ENCODE data around the gene TMEM43.

TMEM43 gene

GRCh38 chr3:14130707-14131106 lies 5.9 kb downstream of the TMEM43 start:
- Histone ChIP-seq H2AFZ (ENCODE audit: low read depth, low read length) (no peak overlapping the region), H2BK120ac (ENCODE audit: low read depth, low read length) (no peak overlapping the region), H2BK15ac (ENCODE audit: low read depth, poor library complexity, severe bottlenecking) (no peak overlapping the region), H4K8ac (ENCODE audit: low read length) (no peak overlapping the region), H3K23ac (ENCODE audit: low read length in 2 of 2) (no peak overlapping the region), H3K4ac (ENCODE audit: low read depth in 1 of 2, low read length in 2 of 2) (no peak overlapping the region), H3K14ac (ENCODE audit: low read length in 2 of 2) (no peak overlapping the region), H3K18ac (ENCODE audit: low read depth in 1 of 2, low read length in 2 of 2) (no peak overlapping the region), H3K9me3 (ENCODE audit: control insufficient read depth, low read length) (no peaks in the 10 kb centered on the region), H4K91ac (ENCODE audit: low read length) (no peak overlapping the region), H3K9ac (ENCODE audit: low read length) (no peak overlapping the region), H3K4me2 (ENCODE audit: low read length, poor library complexity, severe bottlenecking) (no peak overlapping the region), H3K4me1 (ENCODE audit: control insufficient read depth, insufficient read depth, low read depth, low read length) (peaks cover 15% of the 10 kb centered on the region), H2BK12ac (ENCODE audit: low read length in 2 of 2) (no peak overlapping the region), H2AK5ac (ENCODE audit: low read length, severe bottlenecking) (no peak overlapping the region), H3K36me3 (ENCODE audit: control insufficient read depth in 1 of 2, insufficient read depth in 2 of 2, low read depth in 1 of 2, low read length in 2 of 2) (peaks cover 78 to 89% of the 10 kb centered on the region in 2 experiments), H3K27ac (ENCODE audit: low read length, poor library complexity, severe bottlenecking) (no peak overlapping the region), H3K4me3 (ENCODE audit: insufficient read depth in 1 of 2, low read depth in 1 of 2, low read length in 2 of 2) (no peak overlapping the region), H3K79me1 (replicated peaks; ENCODE audit: low read length, poor library complexity, severe bottlenecking) (peaks cover 59% of the 10 kb centered on the region), H3K27me3 (ENCODE audit: control insufficient read depth in 1 of 2, insufficient read depth in 1 of 2, low read length in 2 of 2) (no peaks in the 10 kb centered on the region), H2BK5ac (ENCODE audit: low read depth, low read length, poor library complexity, severe bottlenecking) (no peak overlapping the region)
- DNase-seq = no peak
- 96% methylated on average over 12 of the region's 12 CpGs for WGBS

GRCh38 chr3:14131134-14131533 lies 6.3 kb downstream of the TMEM43 start:
- Histone ChIP-seq H4K8ac (ENCODE audit: low read length) (no peak overlapping the region), H2AK5ac (ENCODE audit: low read length, severe bottlenecking) (no peak overlapping the region), H3K27me3 (ENCODE audit: control insufficient read depth in 1 of 2, insufficient read depth in 1 of 2, low read length in 2 of 2) (no peaks in the 10 kb centered on the region), H3K9me3 (ENCODE audit: control insufficient read depth, low read length) (no peaks in the 10 kb centered on the region), H3K14ac (ENCODE audit: low read length in 2 of 2) (no peak overlapping the region), H3K79me1 (replicated peaks; ENCODE audit: low read length, poor library complexity, severe bottlenecking) (peaks cover 59% of the 10 kb centered on the region), H3K27ac (ENCODE audit: low read length, poor library complexity, severe bottlenecking) (no peak overlapping the region), H2AFZ (ENCODE audit: low read depth, low read length) (no peak overlapping the region), H2BK12ac (ENCODE audit: low read length in 2 of 2) (no peak overlapping the region), H2BK15ac (ENCODE audit: low read depth, poor library complexity, severe bottlenecking) (no peak overlapping the region), H3K36me3 (ENCODE audit: control insufficient read depth in 1 of 2, insufficient read depth in 2 of 2, low read depth in 1 of 2, low read length in 2 of 2) (peaks cover 80 to 93% of the 10 kb centered on the region in 2 experiments), H3K18ac (ENCODE audit: low read depth in 1 of 2, low read length in 2 of 2) (no peak overlapping the region), H4K91ac (ENCODE audit: low read length) (no peak overlapping the region), H2BK5ac (ENCODE audit: low read depth, low read length, poor library complexity, severe bottlenecking) (no peak overlapping the region), H3K9ac (ENCODE audit: low read length) (no peak overlapping the region), H3K4ac (ENCODE audit: low read depth in 1 of 2, low read length in 2 of 2) (no peak overlapping the region), H3K4me2 (ENCODE audit: low read length, poor library complexity, severe bottlenecking) (no peak overlapping the region), H3K4me1 (ENCODE audit: control insufficient read depth, insufficient read depth, low read depth, low read length) (peaks cover 11% of the 10 kb centered on the region), H3K23ac (ENCODE audit: low read length in 2 of 2) (no peak overlapping the region), H2BK120ac (ENCODE audit: low read depth, low read length) (no peak overlapping the region), H3K4me3 (ENCODE audit: insufficient read depth in 1 of 2, low read depth in 1 of 2, low read length in 2 of 2) (no peak overlapping the region)
- DNase-seq = no peak
- 98% methylated on average over 5 of the region's 5 CpGs for WGBS

GRCh38 chr3:14132120-14132519 lies 7.3 kb downstream of the TMEM43 start:
- Histone ChIP-seq H3K4ac (ENCODE audit: low read depth in 1 of 2, low read length in 2 of 2) (no peak overlapping the region), H2AK5ac (ENCODE audit: low read length, severe bottlenecking) (no peak overlapping the region), H3K79me1 (replicated peaks; ENCODE audit: low read length, poor library complexity, severe bottlenecking) (peaks cover 61% of the 10 kb centered on the region), H3K9ac (ENCODE audit: low read length) (no peak overlapping the region), H2BK5ac (ENCODE audit: low read depth, low read length, poor library complexity, severe bottlenecking) (no peak overlapping the region), H3K23ac (ENCODE audit: low read length in 2 of 2) (no peak overlapping the region), H4K91ac (ENCODE audit: low read length) (no peak overlapping the region), H3K9me3 (ENCODE audit: control insufficient read depth, low read length) (no peaks in the 10 kb centered on the region), H3K27me3 (ENCODE audit: control insufficient read depth in 1 of 2, insufficient read depth in 1 of 2, low read length in 2 of 2) (no peaks in the 10 kb centered on the region), H3K27ac (ENCODE audit: low read length, poor library complexity, severe bottlenecking) (no peak overlapping the region), H2AFZ (ENCODE audit: low read depth, low read length) (no peak overlapping the region), H3K14ac (ENCODE audit: low read length in 2 of 2) (no peak overlapping the region), H3K4me1 (ENCODE audit: control insufficient read depth, insufficient read depth, low read depth, low read length) (peaks cover 6% of the 10 kb centered on the region), H2BK15ac (ENCODE audit: low read depth, poor library complexity, severe bottlenecking) (no peak overlapping the region), H3K36me3 (ENCODE audit: control insufficient read depth in 1 of 2, insufficient read depth in 2 of 2, low read depth in 1 of 2, low read length in 2 of 2) (peaks cover 90 to 98% of the 10 kb centered on the region in 2 experiments), H3K4me2 (ENCODE audit: low read length, poor library complexity, severe bottlenecking) (no peak overlapping the region), H3K4me3 (ENCODE audit: insufficient read depth in 1 of 2, low read depth in 1 of 2, low read length in 2 of 2) (no peak overlapping the region), H2BK12ac (ENCODE audit: low read length in 2 of 2) (no peak overlapping the region), H2BK120ac (ENCODE audit: low read depth, low read length) (no peak overlapping the region), H3K18ac (ENCODE audit: low read depth in 1 of 2, low read length in 2 of 2) (no peak overlapping the region), H4K8ac (ENCODE audit: low read length) (no peak overlapping the region)
- DNase-seq = no peak
- WGBS = 95% methylated on average over 8 of the region's 8 CpGs

- peaks cover 6% of the 10 kb centered on the region for H3K4me1 ChIP-seq (ENCODE audit: control insufficient read depth, insufficient read depth, low read depth, low read length)
- no peak overlapping the region for H3K23ac ChIP-seq (ENCODE audit: low read length in 2 of 2)
- H3K14ac ChIP-seq (ENCODE audit: low read length in 2 of 2) = no peak overlapping the region
- no peak for DNase-seq
- no peak overlapping the region for H2AFZ ChIP-seq (ENCODE audit: low read depth, low read length)
- no peak overlapping the region for H2BK12ac ChIP-seq (ENCODE audit: low read length in 2 of 2)
- WGBS = 95% methylated on average over 6 of the region's 6 CpGs
- H3K36me3 ChIP-seq (ENCODE audit: control insufficient read depth in 1 of 2, insufficient read depth in 2 of 2, low read depth in 1 of 2, low read length in 2 of 2) = peaks cover 89 to 96% of the 10 kb centered on the region in 2 experiments
- H4K8ac ChIP-seq (ENCODE audit: low read length) = no peak overlapping the region
- no peak overlapping the region for H3K18ac ChIP-seq (ENCODE audit: low read depth in 1 of 2, low read length in 2 of 2)
- H3K4me2 ChIP-seq (ENCODE audit: low read length, poor library complexity, severe bottlenecking) = no peak overlapping the region
- no peak overlapping the region for H2AK5ac ChIP-seq (ENCODE audit: low read length, severe bottlenecking)
- H3K4me3 ChIP-seq (ENCODE audit: insufficient read depth in 1 of 2, low read depth in 1 of 2, low read length in 2 of 2) = no peak overlapping the region
- H3K27me3 ChIP-seq (ENCODE audit: control insufficient read depth in 1 of 2, insufficient read depth in 1 of 2, low read length in 2 of 2) = no peaks in the 10 kb centered on the region
- no peak overlapping the region for H2BK120ac ChIP-seq (ENCODE audit: low read depth, low read length)
- no peak overlapping the region for H3K9ac ChIP-seq (ENCODE audit: low read length)
- H3K9me3 ChIP-seq (ENCODE audit: control insufficient read depth, low read length) = no peaks in the 10 kb centered on the region
- no peak overlapping the region for H2BK15ac ChIP-seq (ENCODE audit: low read depth, poor library complexity, severe bottlenecking)
- no peak overlapping the region for H4K91ac ChIP-seq (ENCODE audit: low read length)
- H3K27ac ChIP-seq (ENCODE audit: low read length, poor library complexity, severe bottlenecking) = no peak overlapping the region
- no peak overlapping the region for H3K4ac ChIP-seq (ENCODE audit: low read depth in 1 of 2, low read length in 2 of 2)
- no peak overlapping the region for H2BK5ac ChIP-seq (ENCODE audit: low read depth, low read length, poor library complexity, severe bottlenecking)
- peaks cover 61% of the 10 kb centered on the region for H3K79me1 ChIP-seq (replicated peaks; ENCODE audit: low read length, poor library complexity, severe bottlenecking)
These were observed 7.8 kb downstream of the TMEM43 start for GRCh38 chr3:14132689-14133088.
